K562 (cell line): ENCODE data around the gene NEB. TPM values are rescaled to one million over a fixed set of nuclear protein-coding genes. Genes with fewer than 3 reads are reported as not detected.

Source experiments
- AFF1 ChIP-seq, 2 experiments: fragments of 450-650 bp; IDR thresholded peaks; 2 replicates each; pipeline ENCODE4 v1.6.1; 2018; ENCODE audit warnings: mild to moderate bottlenecking in 2 of 2, low read depth in 1 of 2; ENCODE audit not compliant: partially characterized antibody in 2 of 2
- CREB5 ChIP-seq: fragments of 250-450 bp; sonication (Bioruptor Pico); IDR thresholded peaks from 2 replicates; pipeline ENCODE4 v1.5.0; 2020; ENCODE audit warnings: mild to moderate bottlenecking
- ESRRA ChIP-seq: fragments of 450-650 bp; IDR thresholded peaks from 2 replicates; pipeline ENCODE4 v1.6.1; 2014; ENCODE audit warnings: low read depth, mild to moderate bottlenecking, moderate library complexity, borderline replicate concordance
- FOXA1 ChIP-seq: fragments of 450-650 bp; IDR thresholded peaks from 2 replicates; pipeline ENCODE4 v1.6.1; 2016; ENCODE audit warnings: mild to moderate bottlenecking, borderline replicate concordance
- HOXB6 ChIP-seq: fragments of 250-450 bp; sonication (Bioruptor Pico); IDR thresholded peaks from 2 replicates; pipeline ENCODE4 v1.5.1; 2022; ENCODE audit warnings: mild to moderate bottlenecking, borderline replicate concordance
- ILF3 ChIP-seq: fragments of 450-650 bp; IDR thresholded peaks from 2 replicates; pipeline ENCODE4 v1.6.1; 2018; ENCODE audit warnings: antibody characterized with exemption, mild to moderate bottlenecking, moderate library complexity, borderline replicate concordance
- MYC ChIP-seq, 2 experiments: fragments of 250-450 bp in 1 of 2; sonication (Bioruptor Pico) in 1 of 2; IDR thresholded peaks; 2 replicates each; pipeline versions ENCODE4 v1.5.1 to v1.6.1; 2012 to 2021; ENCODE audit warnings: low read depth in 2 of 2, borderline replicate concordance in 1 of 2, improper control_type of control experiment in 1 of 2, low read length in 1 of 2, mild to moderate bottlenecking in 1 of 2, moderate library complexity in 1 of 2
- NFIX ChIP-seq: fragments of 250-450 bp; sonication (Bioruptor Pico); IDR thresholded peaks from 2 replicates; pipeline ENCODE4 v1.4.0; 2020; ENCODE audit warnings: low read depth, mild to moderate bottlenecking, moderate library complexity
- NR0B1 ChIP-seq: fragments of 450-650 bp; IDR thresholded peaks from one replicate; pipeline ENCODE4 v1.6.1; 2018; ENCODE audit warnings: mild to moderate bottlenecking, moderate library complexity; ENCODE audit not compliant: partially characterized antibody
- SIRT6 ChIP-seq: IDR thresholded peaks from one replicate; pipeline ENCODE4 v1.6.1; 2012; ENCODE audit warnings: low read depth, mild to moderate bottlenecking, control low read depth, inconsistent platforms, low read length, moderate library complexity
- TEAD2 ChIP-seq: fragments of 450-650 bp; IDR thresholded peaks from 2 replicates; pipeline ENCODE4 v1.6.1; 2016; ENCODE audit warnings: missing genetic modification characterization, control low read depth, missing compliant biosample characterization
- polyA plus RNA-seq, 8 experiments: library from polyadenylated mRNA; depleted of rRNA in 4 of 8; stranded (reverse) in 5 of 8; unstranded in 3 of 8; fragments of >200 nt; fragmentation: Nextera tagmentation in 2 of 8; fragmentation: Illumina TruSeq in 1 of 8; extraction: Ambion mirVana in 2 of 8; extraction: Trizol in 1 of 8; gene quantifications; 2 replicates each; pipeline versions ENCODE4 v1.2.1 to v1.2.3, GENCODE V29; 2011 to 2014; ENCODE audit warnings: inconsistent platforms in 1 of 8, missing spikeins in 1 of 8
- total RNA-seq, 7 experiments: library from RNA; depleted of rRNA in 6 of 7; stranded (reverse); fragments of >200 nt in 6 of 7; fragmentation: Illumina TruSeq in 2 of 7; extraction: Trizol in 2 of 7; gene quantifications; 2 replicates each; pipeline versions ENCODE4 v1.2.1 to v1.2.3, GENCODE V29; 2011 to 2021; ENCODE audit warnings: low replicate concordance in 1 of 7

NEB gene
- total and polyA plus RNA-seq, 9 of the 15 experiments (the other 6 are each of a cell fraction or from before 2014, with no cell fraction given): 1.7 to 3.8 (median 2.9) TPM

- peak in 1 of 2 experiments; percentile 73 for TF ChIP-seq AFF1 (IDR thresholded peaks at IDR 0.05; ENCODE audit: low read depth in 1 of 2, partially characterized antibody in 2 of 2)
- no peak for TF ChIP-seq SIRT6
- TF ChIP-seq CREB5 (CRISPR knock-in tag): 0 out of 2 replicates have a peak, but pooled peaks have one; percentile 36
- no peak for TF ChIP-seq ILF3
- no peak for TF ChIP-seq TEAD2
- TF ChIP-seq NFIX (CRISPR knock-in tag): no peak
- TF ChIP-seq ESRRA: peak; percentile 98; the same call in 1 of the 2 replicates
- no peak for TF ChIP-seq FOXA1
- TF ChIP-seq HOXB6 (CRISPR knock-in tag): no peak
- no peak for TF ChIP-seq NR0B1
- peak; percentile 97 for TF ChIP-seq MYC (IDR thresholded peaks at IDR 0.05; ENCODE audit: low read depth, low read length)
- no peak for TF ChIP-seq MYC (CRISPR knock-in tag; IDR thresholded peaks at IDR 0.05; ENCODE audit: borderline replicate concordance, low read depth)
These were observed 48.3 kb upstream of the NEB start (continued) for GRCh38 chr2:151782378-151783132.
